Glomerular endothelial cell (primary cell): ENCODE results near the gene GLTP. TPM values are rescaled to one million over a fixed set of nuclear protein-coding genes. Genes with fewer than 3 reads are reported as not detected.

ENCODE experiments used
- DNase-seq: peaks from one replicate; pipeline ENCODE4 v3.0.0-alpha.2; 2011; ENCODE audit warnings: low read depth, low spot score; ENCODE audit errors: extremely low read depth
- total RNA-seq: library from RNA; depleted of rRNA; stranded (reverse); fragments of >200 nt; gene quantifications from 2 replicates; pipeline ENCODE4 v1.2.3, GENCODE V29; 2015

GLTP gene
- total RNA-seq, 1 donor from 2014 or later: 56.5 TPM

GRCh38 chr12:109827566-109828550 is 52.5 kb downstream of the GLTP start:
- no peak for DNase-seq

- no peak for DNase-seq
These were observed 53.3 kb downstream of the GLTP start for GRCh38 chr12:109827080-109827479.

- DNase-seq: no peak
These were observed 55.6 kb downstream of the GLTP start for GRCh38 chr12:109824731-109825130.

- no peak for DNase-seq
These were observed 57.4 kb downstream of the GLTP start for GRCh38 chr12:109822951-109823411.

GRCh38 chr12:109822416-109822815 is 57.9 kb downstream of the GLTP start:
- DNase-seq: no peak

GRCh38 chr12:109821968-109822367 is 58.4 kb downstream of the GLTP start:
- DNase-seq: no peak

GRCh38 chr12:109820816-109821381 is 59.4 kb downstream of the GLTP start:
- no peak for DNase-seq

- no peak for DNase-seq
These were observed 61.3 kb downstream of the GLTP start for GRCh38 chr12:109818905-109819500.

- DNase-seq: no peak
These were observed 62.1 kb downstream of the GLTP start for GRCh38 chr12:109818253-109818652.

- no peak for DNase-seq
These were observed 62.6 kb downstream of the GLTP start for GRCh38 chr12:109817627-109818231.

- no peak for DNase-seq
These were observed 63.5 kb downstream of the GLTP start for GRCh38 chr12:109816870-109817269.

GRCh38 chr12:109815757-109816617 is 64.4 kb downstream of the GLTP start:
- no peak for DNase-seq

- DNase-seq: no peak
These were observed 65.1 kb downstream of the GLTP start for GRCh38 chr12:109815225-109815624.

GRCh38 chr12:109814600-109815150 is 65.7 kb downstream of the GLTP start:
- DNase-seq: no peak

- no peak for DNase-seq
These were observed 66.4 kb downstream of the GLTP start for GRCh38 chr12:109813810-109814416.

- no peak for DNase-seq
These were observed 68.7 kb downstream of the GLTP start for GRCh38 chr12:109811624-109811995.

- DNase-seq: no peak
These were observed 69.3 kb downstream of the GLTP start for GRCh38 chr12:109810954-109811623.

GRCh38 chr12:109808876-109809646 is 71.3 kb downstream of the GLTP start:
- no peak for DNase-seq
